ENCODE data around the gene TOR1AIP2. TPM values are rescaled to one million over a fixed set of nuclear protein-coding genes. Genes with fewer than 3 reads are reported as not detected.

Gene TOR1AIP2
- total and polyA plus RNA-seq, 12 donors: 8.1 to 63.3 (median 52.2) TPM

DNA sequence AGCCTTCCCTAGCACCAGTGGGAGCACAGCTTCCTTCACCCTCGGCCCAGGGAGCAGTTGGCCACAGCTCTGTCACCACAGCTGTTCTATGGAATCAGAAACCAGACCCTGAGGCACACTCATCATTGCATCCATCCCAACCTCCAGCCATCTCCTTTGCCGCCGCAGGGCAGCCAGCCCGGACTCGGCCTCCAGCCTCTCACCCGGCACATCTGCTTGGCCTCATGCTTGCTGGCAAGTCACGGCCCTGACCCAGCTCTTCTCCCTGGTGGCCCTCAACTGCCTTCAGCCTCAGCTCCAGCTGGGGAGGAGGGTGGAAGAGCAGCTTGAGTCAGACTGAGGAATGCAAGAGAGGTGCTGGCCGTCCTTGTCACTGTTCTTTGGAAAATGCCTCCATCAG lies 59.8 kb downstream of the TOR1AIP2 start:
- intact Hi-C loops (cut with DNase I): loop anchor here in 1 of 10 donors (5.0 kb wide), 1 partner anchor 65 kb away; the partner anchor contains the start of gene TOR1AIP1
- WGBS, 2 donors: 58 to 64% methylated on average over 8 of the region's 8 CpGs
- Histone ChIP-seq H3K9me3 (no peaks in the 10 kb centered on the region), H3K27ac (peak overlapping the region in 9 of 10 donors; percentile 10 to 83 (median 57)), H3K4me3 (no peak overlapping the region), H3K27me3 (peaks cover 0 to 5% (median 0%) of the 10 kb centered on the region in 7 donors), H3K4me1 (peaks cover 5 to 50% (median 35%) of the 10 kb centered on the region in 9 donors), H3K36me3 (no peaks in the 10 kb centered on the region)
- DNase-seq: peak; percentile 48 to 75
- TF ChIP-seq, protein P1, sequence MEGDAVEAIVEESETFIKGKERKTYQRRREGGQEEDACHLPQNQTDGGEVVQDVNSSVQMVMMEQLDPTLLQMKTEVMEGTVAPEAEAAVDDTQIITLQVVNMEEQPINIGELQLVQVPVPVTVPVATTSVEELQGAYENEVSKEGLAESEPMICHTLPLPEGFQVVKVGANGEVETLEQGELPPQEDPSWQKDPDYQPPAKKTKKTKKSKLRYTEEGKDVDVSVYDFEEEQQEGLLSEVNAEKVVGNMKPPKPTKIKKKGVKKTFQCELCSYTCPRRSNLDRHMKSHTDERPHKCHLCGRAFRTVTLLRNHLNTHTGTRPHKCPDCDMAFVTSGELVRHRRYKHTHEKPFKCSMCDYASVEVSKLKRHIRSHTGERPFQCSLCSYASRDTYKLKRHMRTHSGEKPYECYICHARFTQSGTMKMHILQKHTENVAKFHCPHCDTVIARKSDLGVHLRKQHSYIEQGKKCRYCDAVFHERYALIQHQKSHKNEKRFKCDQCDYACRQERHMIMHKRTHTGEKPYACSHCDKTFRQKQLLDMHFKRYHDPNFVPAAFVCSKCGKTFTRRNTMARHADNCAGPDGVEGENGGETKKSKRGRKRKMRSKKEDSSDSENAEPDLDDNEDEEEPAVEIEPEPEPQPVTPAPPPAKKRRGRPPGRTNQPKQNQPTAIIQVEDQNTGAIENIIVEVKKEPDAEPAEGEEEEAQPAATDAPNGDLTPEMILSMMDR (IDR thresholded peaks at IDR 0.05): no peak
- ATAC-seq: peak; percentile 4 to 75 (median 20)

DNA sequence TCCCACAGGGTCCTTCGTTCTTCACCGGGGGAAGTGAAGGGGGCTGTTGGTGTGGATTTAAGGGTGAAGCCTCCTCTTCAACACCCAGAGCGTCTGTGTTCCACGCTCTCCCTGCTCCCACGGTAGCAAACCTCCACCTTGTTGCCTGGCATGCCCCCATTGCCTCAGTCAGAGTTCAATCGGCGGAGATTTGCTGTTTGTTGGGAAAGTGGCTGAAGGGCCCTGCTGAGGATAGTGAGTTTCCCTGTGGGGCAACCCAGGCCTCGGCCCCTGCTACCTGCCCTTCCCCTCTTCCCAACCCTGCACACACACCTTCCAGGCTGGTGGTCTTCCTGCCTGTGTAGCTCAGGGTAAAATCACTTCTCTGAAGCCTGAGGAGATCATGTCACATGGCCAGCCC lies 60.5 kb downstream of the TOR1AIP2 start:
- Histone ChIP-seq H3K36me3 (no peaks in the 10 kb centered on the region), H3K4me1 (peaks cover 5 to 50% (median 35%) of the 10 kb centered on the region in 9 donors), H3K9me3 (no peaks in the 10 kb centered on the region), H3K27me3 (peaks cover 0 to 7% (median 0%) of the 10 kb centered on the region in 7 donors), H3K27ac (peak overlapping the region in 7 of 10 donors; percentile 8 to 75 (median 59)), H3K4me3 (no peak overlapping the region)
- no peak for DNase-seq
- intact Hi-C loops (cut with DNase I): loop anchor here in 1 of 10 donors (5.0 kb wide), 1 partner anchor 65 kb away; the partner anchor contains the start of gene TOR1AIP1
- ATAC-seq: no peak
- WGBS, 2 donors: 91 to 95% methylated on average over 8 of the region's 8 CpGs
- TF ChIP-seq, protein P1 (IDR thresholded peaks at IDR 0.05): no peak

DNA sequence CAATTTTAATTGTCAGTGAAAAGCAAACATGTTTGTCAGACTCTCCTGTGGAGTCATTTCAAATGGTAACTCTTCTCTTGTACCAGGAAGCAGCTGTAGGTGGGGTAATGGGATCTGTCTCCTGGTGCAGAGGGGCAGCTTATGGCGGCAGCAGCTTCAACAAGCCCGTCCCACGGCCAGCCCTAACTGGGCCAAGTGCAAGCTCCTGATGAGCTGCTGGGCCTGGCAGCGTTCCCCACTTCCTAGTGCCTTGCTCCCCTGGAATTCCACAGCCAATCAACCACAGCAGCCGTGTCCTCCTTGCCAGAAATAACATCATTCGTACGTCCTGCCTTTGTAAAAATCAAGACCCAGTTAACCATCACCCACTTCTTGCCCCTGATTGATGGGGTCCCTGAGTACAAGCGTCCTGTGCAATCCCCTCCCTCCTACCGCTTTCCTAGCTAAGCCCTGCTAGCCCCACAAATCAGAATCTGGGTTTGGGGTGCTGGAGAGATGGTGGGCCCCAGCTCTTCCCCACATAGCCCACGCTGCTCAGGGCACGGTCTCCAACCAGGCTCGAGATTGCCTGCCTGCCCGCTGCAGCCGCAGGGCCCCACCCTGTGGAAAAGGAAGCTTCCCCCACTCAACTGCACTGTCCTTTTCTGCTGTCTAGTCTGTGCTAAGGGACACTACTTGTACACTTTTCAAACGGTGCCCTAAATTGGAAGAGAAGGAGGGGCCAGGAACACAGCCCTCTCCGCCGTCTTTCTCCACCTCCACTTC lies 61.2 kb downstream of the TOR1AIP2 start:
- peaks cover 0 to 13% (median 4%) of the 10 kb centered on the region in 7 donors for H3K27me3 ChIP-seq
- peak; percentile 65 to 66 for DNase-seq
- H3K4me1 ChIP-seq: peaks cover 5 to 50% (median 35%) of the 10 kb centered on the region in 9 donors
- H3K4me3 ChIP-seq: peak overlapping the region in 4 of 10 donors; percentile 2 to 51 (median 46)
- TF ChIP-seq, protein P1 (IDR thresholded peaks at IDR 0.05): no peak
- ATAC-seq: peak; percentile 4 to 62 (median 32)
- H3K27ac ChIP-seq: peak overlapping the region in 9 of 10 donors; percentile 8 to 75 (median 53)
- intact Hi-C loops (cut with DNase I): loop anchor here in 1 of 10 donors (5.0 kb wide), 1 partner anchor 66 kb away; the partner anchor contains the start of gene TOR1AIP1
- no peaks in the 10 kb centered on the region for H3K36me3 ChIP-seq
- 53 to 54% methylated on average over 17 of the region's 17 CpGs for WGBS, 2 donors
- H3K9me3 ChIP-seq: no peaks in the 10 kb centered on the region

DNA sequence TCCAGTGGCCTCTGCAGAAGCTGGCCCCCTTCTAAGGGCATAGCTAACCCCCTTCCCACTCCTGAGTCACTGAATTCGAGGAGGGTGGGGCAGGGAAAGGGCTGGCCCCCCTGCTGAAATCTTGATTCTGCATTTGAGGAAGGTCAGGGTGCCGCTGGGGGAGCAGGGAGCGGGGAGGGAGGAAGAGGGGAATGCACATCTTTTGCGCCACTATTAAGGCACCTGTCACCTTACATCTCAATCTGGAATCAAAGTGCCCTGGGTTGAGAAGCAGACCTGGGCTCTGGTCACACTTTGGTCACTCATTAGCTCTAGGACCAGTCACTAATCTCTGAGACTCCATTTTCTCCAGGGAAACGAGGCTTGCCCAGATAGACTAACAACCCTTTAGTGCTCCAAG lies 62.0 kb downstream of the TOR1AIP2 start:
- intact Hi-C loops (cut with DNase I): loop anchor here in 4 of 10 donors (1.0 to 5.0 kb wide), 3 partner anchors 67 to 109 kb away; partner anchors contain the start of gene TOR1AIP1 (in 1 of the 4)
- Histone ChIP-seq H3K27ac (peak overlapping the region in 9 of 10 donors; percentile 8 to 75 (median 53)), H3K36me3 (no peaks in the 10 kb centered on the region), H3K9me3 (no peaks in the 10 kb centered on the region), H3K27me3 (peaks cover 0 to 20% (median 5%) of the 10 kb centered on the region in 7 donors), H3K4me1 (peaks cover 5 to 50% (median 35%) of the 10 kb centered on the region in 9 donors), H3K4me3 (peak overlapping the region in 9 of 10 donors; percentile 21 to 51 (median 47))
- WGBS, 2 donors: 35 to 40% methylated on average over 5 of the region's 5 CpGs
- DNase-seq (no peak), ATAC-seq (no peak)
- TF ChIP-seq, protein P1 (IDR thresholded peaks at IDR 0.05): no peak

All from heart right ventricle (tissue), 16 donors.